ENCODE data around the gene TEAD4.

Gene TEAD4

GRCh38 chr12:2960390-2960956 is 1.3 kb downstream of the TEAD4 start:
- no peak for DNase-seq (ENCODE audit: extremely low read depth in 1 of 2, low read depth in 1 of 2)

- DNase-seq (ENCODE audit: extremely low read depth in 1 of 2, low read depth in 1 of 2), result no peak
These were observed 1.9 kb downstream of the TEAD4 start for GRCh38 chr12:2960996-2961616.

- DNase-seq (ENCODE audit: extremely low read depth in 1 of 2, low read depth in 1 of 2), result no peak
These were observed 2.5 kb downstream of the TEAD4 start for GRCh38 chr12:2961705-2962104.

- no peak for DNase-seq (ENCODE audit: extremely low read depth in 1 of 2, low read depth in 1 of 2)
These were observed 4.1 kb downstream of the TEAD4 start for GRCh38 chr12:2963154-2963759.

- no peak for DNase-seq (ENCODE audit: extremely low read depth in 1 of 2, low read depth in 1 of 2)
These were observed 4.6 kb downstream of the TEAD4 start for GRCh38 chr12:2963760-2964292.

GRCh38 chr12:2967651-2968050 is 8.5 kb downstream of the TEAD4 start:
- no peak for DNase-seq (ENCODE audit: extremely low read depth in 1 of 2, low read depth in 1 of 2)

- DNase-seq (ENCODE audit: extremely low read depth in 1 of 2, low read depth in 1 of 2), result no peak
These were observed 11.5 kb downstream of the TEAD4 start for GRCh38 chr12:2970744-2971143.

GRCh38 chr12:2973566-2973965 is 14.4 kb downstream of the TEAD4 start:
- no peak for DNase-seq (ENCODE audit: extremely low read depth in 1 of 2, low read depth in 1 of 2)

- DNase-seq (ENCODE audit: extremely low read depth in 1 of 2, low read depth in 1 of 2), result no peak
These were observed 15.4 kb downstream of the TEAD4 start for GRCh38 chr12:2974560-2974971.

- no peak for DNase-seq (ENCODE audit: extremely low read depth in 1 of 2, low read depth in 1 of 2)
These were observed 17.4 kb downstream of the TEAD4 start for GRCh38 chr12:2976581-2976996.

- no peak for DNase-seq (ENCODE audit: extremely low read depth in 1 of 2, low read depth in 1 of 2)
These were observed 18.6 kb downstream of the TEAD4 start for GRCh38 chr12:2977776-2978175.

- no peak for DNase-seq (ENCODE audit: extremely low read depth in 1 of 2, low read depth in 1 of 2)
These were observed 20.6 kb downstream of the TEAD4 start for GRCh38 chr12:2979806-2980205.

- DNase-seq (ENCODE audit: extremely low read depth in 1 of 2, low read depth in 1 of 2), result no peak
These were observed 21.4 kb downstream of the TEAD4 start for GRCh38 chr12:2980630-2981029.

- no peak for DNase-seq (ENCODE audit: extremely low read depth in 1 of 2, low read depth in 1 of 2)
These were observed 23.2 kb downstream of the TEAD4 start for GRCh38 chr12:2982361-2982760.

- no peak for DNase-seq (ENCODE audit: extremely low read depth in 1 of 2, low read depth in 1 of 2)
These were observed 25.1 kb downstream of the TEAD4 start for GRCh38 chr12:2984249-2984648.

GRCh38 chr12:2984698-2985097 is 25.5 kb downstream of the TEAD4 start:
- no peak for DNase-seq (ENCODE audit: extremely low read depth in 1 of 2, low read depth in 1 of 2)

- no peak for DNase-seq (ENCODE audit: extremely low read depth in 1 of 2, low read depth in 1 of 2)
These were observed 27.7 kb downstream of the TEAD4 start for GRCh38 chr12:2986876-2987275.

- no peak for DNase-seq (ENCODE audit: extremely low read depth in 1 of 2, low read depth in 1 of 2)
These were observed 29.3 kb downstream of the TEAD4 start for GRCh38 chr12:2988494-2988893.

GRCh38 chr12:2992724-2993123 is 33.5 kb downstream of the TEAD4 start:
- no peak for DNase-seq (ENCODE audit: extremely low read depth in 1 of 2, low read depth in 1 of 2)

- no peak for DNase-seq (ENCODE audit: extremely low read depth in 1 of 2, low read depth in 1 of 2)
These were observed 38.9 kb downstream of the TEAD4 start for GRCh38 chr12:2997989-2998670.

GRCh38 chr12:2998789-2999264 is 39.6 kb downstream of the TEAD4 start:
- no peak for DNase-seq (ENCODE audit: extremely low read depth in 1 of 2, low read depth in 1 of 2)

Measured in stimulated activated CD8-positive, alpha-beta memory T cell treated with anti-CD3 and anti-CD28 coated beads, Interleukin-7, amount 100 ng/mL, for 48 hours (primary cell).